Upper lobe of right lung (tissue), 1 donor: Measurements from ENCODE around the gene MIA2. TPM values are rescaled to one million over a fixed set of nuclear protein-coding genes. Genes with fewer than 3 reads are reported as not detected.
"Not testable (repeated sequence)": the region's sequence is repeated elsewhere in the genome, so short reads cannot be mapped to it uniquely, and the experiment has no call there.

Experiments used
- ATAC-seq: fragments of 200-7000 bp; cut with Tn5 transposase; one replicate; pipeline ENCODE4 v1.9.1; 2020; ENCODE audit warnings: mild to moderate bottlenecking, moderate library complexity
- DNase-seq: peaks from one replicate; pipeline ENCODE4 v3.0.0-alpha.2; 2020
- H3K27ac ChIP-seq: fragments of 200-600 bp; one replicate; pipeline ENCODE4 v1.8.0; 2022
- H3K27me3 ChIP-seq: fragments of 200-600 bp; one replicate; pipeline ENCODE4 v1.8.0; 2022; ENCODE audit warnings: mild to moderate bottlenecking
- H3K36me3 ChIP-seq: fragments of 200-600 bp; one replicate; pipeline ENCODE4 v1.8.0; 2022
- H3K4me1 ChIP-seq: fragments of 200-600 bp; one replicate; pipeline ENCODE4 v1.8.0; 2022
- H3K4me3 ChIP-seq: fragments of 200-600 bp; one replicate; pipeline ENCODE4 v1.8.0; 2022; ENCODE audit warnings: mild to moderate bottlenecking
- H3K9me3 ChIP-seq: fragments of 200-600 bp; one replicate; pipeline ENCODE4 v1.8.0; 2022
- CTCF ChIP-seq: fragments of 200-600 bp; IDR thresholded peaks from one replicate; pipeline ENCODE4 v1.8.0; 2022; ENCODE audit warnings: antibody characterized with exemption
- intact Hi-C: fragments of 100-400 bp; cut with DNase I; formaldehyde crosslinking; loops from one replicate; pipeline ENCODE4 v1.11.0; 2022
- total RNA-seq: library from RNA; stranded (reverse); fragmentation: NEBNext Ultra II Directional; extraction: Animal tissue kit (Norgen Biotek cat#: 25700); gene quantifications from one replicate; pipeline ENCODE4 v1.2.1, GENCODE V29; 2021
- donor health status: DM: no; HTN: yes; CAD: no; lungs with severe emphysema.

Gene MIA2
- total RNA-seq, 1 donor from 2014 or later, result 33.8 TPM

DNA sequence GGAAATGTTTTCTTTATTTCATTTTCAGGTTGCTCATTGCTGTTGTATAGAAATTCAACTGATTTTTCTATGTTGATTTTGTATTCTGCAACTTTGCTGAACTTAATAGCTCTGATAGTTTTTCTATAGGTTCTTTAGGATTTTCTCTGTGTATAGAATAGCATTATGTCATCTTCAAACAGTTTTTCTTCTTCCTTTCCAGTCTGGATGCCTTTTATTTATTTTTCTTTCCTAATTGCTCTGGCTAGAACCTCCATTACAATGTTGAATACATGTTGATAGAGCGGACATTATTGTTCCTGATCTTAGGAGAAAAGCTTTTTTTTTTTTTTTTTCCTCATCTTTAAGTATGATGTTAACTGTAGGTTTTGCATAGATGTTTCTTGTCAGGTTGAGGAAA is 39.2 kb downstream of the MIA2 start:
- intact Hi-C loops, result no loop called here
- DNase-seq (no peak), ATAC-seq (no peak)
- peaks cover 14% of the 10 kb centered on the region for H3K4me1 ChIP-seq
- no peaks in the 10 kb centered on the region for H3K36me3 ChIP-seq
- no peak overlapping the region for H3K27ac ChIP-seq
- no peak for TF ChIP-seq CTCF
- H3K27me3 ChIP-seq, result no peaks in the 10 kb centered on the region
- H3K9me3 ChIP-seq, result no peaks in the 10 kb centered on the region
- H3K4me3 ChIP-seq, result no peak overlapping the region

- ATAC-seq (no peak), DNase-seq (no peak)
- Histone ChIP-seq H3K27me3 (no peaks in the 10 kb centered on the region), H3K9me3 (no peaks in the 10 kb centered on the region), H3K4me1 (no peaks in the 10 kb centered on the region), H3K36me3 (peaks cover 10% of the 10 kb centered on the region), H3K27ac (no peak overlapping the region), H3K4me3 (no peak overlapping the region)
- no peak for TF ChIP-seq CTCF
- intact Hi-C loops, result no loop called here
These were observed 41.7 kb downstream of the MIA2 start for GRCh38 chr14:39275395-39275794.

DNA sequence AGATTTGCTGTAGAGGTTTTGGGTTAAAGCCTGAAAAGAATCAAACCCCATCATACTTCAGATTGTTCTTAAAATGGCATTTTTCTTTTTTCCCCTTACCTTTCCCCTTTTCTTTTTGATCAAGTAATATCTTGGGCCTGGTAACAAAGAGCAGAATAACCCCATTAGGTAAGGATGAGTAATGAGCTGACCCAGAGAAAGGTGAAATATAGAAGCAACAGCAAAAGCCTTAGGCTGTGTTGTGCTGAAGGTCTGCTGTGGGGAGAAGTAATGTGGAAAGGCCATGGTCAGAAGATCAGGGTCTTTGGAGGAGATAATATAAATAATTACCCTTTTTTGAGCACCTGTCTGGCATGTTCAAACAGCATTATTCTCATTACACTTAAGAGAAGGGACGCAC is 42.3 kb downstream of the MIA2 start:
- Histone ChIP-seq H3K36me3 (peaks cover 10% of the 10 kb centered on the region), H3K4me3 (no peak overlapping the region), H3K27ac (no peak overlapping the region), H3K4me1 (no peaks in the 10 kb centered on the region), H3K27me3 (no peaks in the 10 kb centered on the region), H3K9me3 (no peaks in the 10 kb centered on the region)
- no peak for ATAC-seq
- TF ChIP-seq CTCF, result no peak
- no peak for DNase-seq
- intact Hi-C loops, result no loop called here

GRCh38 chr14:39276579-39277114 is 42.9 kb downstream of the MIA2 start:
- H3K27ac ChIP-seq, result no peak overlapping the region
- no peak for TF ChIP-seq CTCF
- H3K36me3 ChIP-seq, result peaks cover 10% of the 10 kb centered on the region
- DNase-seq, result no peak
- no peaks in the 10 kb centered on the region for H3K9me3 ChIP-seq
- intact Hi-C loops, result no loop called here
- H3K4me1 ChIP-seq, result no peaks in the 10 kb centered on the region
- no peaks in the 10 kb centered on the region for H3K27me3 ChIP-seq
- H3K4me3 ChIP-seq, result no peak overlapping the region
- ATAC-seq, result no peak

- intact Hi-C loops, result no loop called here
- no peak overlapping the region for H3K27ac ChIP-seq
- no peak for TF ChIP-seq CTCF
- no peaks in the 10 kb centered on the region for H3K4me1 ChIP-seq
- DNase-seq (no peak), ATAC-seq (no peak)
- no peak overlapping the region for H3K4me3 ChIP-seq
- H3K36me3 ChIP-seq, result peaks cover 25% of the 10 kb centered on the region
- no peaks in the 10 kb centered on the region for H3K9me3 ChIP-seq
- H3K27me3 ChIP-seq, result no peaks in the 10 kb centered on the region
These were observed 45.8 kb downstream of the MIA2 start for GRCh38 chr14:39279515-39279914.

GRCh38 chr14:39280678-39281077 is 47.0 kb downstream of the MIA2 start:
- ATAC-seq, DNase-seq, H3K4me1 ChIP-seq, H3K27me3 ChIP-seq, H3K27ac ChIP-seq, intact Hi-C loops, H3K4me3 ChIP-seq, H3K9me3 ChIP-seq: not testable (repeated sequence)
- H3K36me3 ChIP-seq, result peaks cover 25% of the 10 kb centered on the region
